ENCODE data around the gene EFR3B.

The EFR3B gene

DNA sequence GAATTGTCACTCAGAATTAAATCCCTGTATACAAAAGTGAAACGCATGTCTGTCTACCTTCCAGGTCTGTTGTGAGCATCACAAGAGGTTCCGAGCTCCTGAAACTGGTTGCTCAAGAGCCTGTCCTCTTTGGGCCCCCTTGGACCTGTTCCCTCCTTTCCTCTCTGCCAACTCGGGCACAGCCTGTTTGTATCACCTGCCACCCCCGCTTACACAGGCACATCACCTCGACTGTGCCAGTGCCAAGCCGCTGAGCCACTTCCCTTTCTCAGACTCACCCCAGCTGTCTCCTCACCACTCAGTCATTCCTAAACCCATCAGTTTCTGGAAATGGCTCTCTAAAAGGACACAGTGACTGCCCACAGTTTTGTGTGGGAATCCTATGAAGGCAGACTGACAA lies 3.1 kb downstream of the EFR3B start (continued):
- TF ChIP-seq, protein P1, sequence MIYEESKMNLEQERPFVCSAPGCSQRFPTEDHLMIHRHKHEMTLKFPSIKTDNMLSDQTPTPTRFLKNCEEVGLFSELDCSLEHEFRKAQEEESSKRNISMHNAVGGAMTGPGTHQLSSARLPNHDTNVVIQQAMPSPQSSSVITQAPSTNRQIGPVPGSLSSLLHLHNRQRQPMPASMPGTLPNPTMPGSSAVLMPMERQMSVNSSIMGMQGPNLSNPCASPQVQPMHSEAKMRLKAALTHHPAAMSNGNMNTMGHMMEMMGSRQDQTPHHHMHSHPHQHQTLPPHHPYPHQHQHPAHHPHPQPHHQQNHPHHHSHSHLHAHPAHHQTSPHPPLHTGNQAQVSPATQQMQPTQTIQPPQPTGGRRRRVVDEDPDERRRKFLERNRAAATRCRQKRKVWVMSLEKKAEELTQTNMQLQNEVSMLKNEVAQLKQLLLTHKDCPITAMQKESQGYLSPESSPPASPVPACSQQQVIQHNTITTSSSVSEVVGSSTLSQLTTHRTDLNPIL (CRISPR knock-in tag; IDR thresholded peaks at IDR 0.05; ENCODE audit: low read depth) = no peak

DNA sequence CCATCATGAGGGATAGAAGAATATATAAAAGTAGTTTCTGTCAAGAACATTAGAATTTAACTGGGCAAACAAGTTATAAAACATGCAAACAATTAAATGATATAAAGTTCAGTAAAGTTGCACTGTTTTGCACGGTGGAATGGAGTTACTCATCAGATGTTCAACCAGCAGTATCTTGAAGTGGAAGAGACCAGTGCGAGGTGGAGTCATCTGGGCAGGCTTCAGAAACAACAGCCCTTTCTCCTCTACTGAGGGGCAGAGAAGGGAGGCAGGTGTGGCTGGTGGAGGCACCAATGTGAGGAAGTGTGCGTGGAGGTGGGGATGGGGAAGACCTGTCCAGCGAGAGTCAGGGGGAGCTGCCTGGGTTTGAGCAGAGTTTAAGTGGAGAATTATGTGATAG lies 7.5 kb downstream of the EFR3B start:
- no peak for ATAC-seq
- TF ChIP-seq, protein P1 (CRISPR knock-in tag; IDR thresholded peaks at IDR 0.05; ENCODE audit: low read depth) = no peak
- no peak for TF ChIP-seq ISL1 (CRISPR knock-in tag; IDR thresholded peaks at IDR 0.05)

DNA sequence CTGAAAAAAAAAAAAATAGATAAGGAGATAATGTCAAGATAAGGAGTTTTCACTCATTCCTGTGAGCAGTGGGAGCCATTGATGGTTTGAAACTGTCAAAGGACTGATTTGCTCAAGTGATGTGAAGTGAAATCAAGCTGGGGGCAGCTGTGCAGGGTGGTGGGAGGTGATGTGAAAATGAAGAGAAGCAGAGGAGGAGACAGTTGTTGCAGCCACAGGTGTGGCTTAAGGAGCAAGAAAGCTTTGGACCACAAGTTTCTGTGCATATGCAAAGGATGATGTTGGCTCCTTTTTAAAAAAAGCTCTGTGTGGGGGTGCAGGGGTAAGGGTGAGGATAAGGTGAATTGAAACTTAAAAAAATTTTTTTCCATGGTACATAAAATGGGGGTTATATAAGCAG lies 8.3 kb downstream of the EFR3B start:
- TF ChIP-seq ARNTL (CRISPR knock-in tag; IDR thresholded peaks at IDR 0.05; ENCODE audit: borderline replicate concordance, low read depth) (no peak), ZNF8 (CRISPR knock-in tag; IDR thresholded peaks at IDR 0.05) (no peak), GLIS3 (CRISPR knock-in tag; IDR thresholded peaks at IDR 0.05) (no peak), TCF4 (CRISPR knock-in tag; IDR thresholded peaks at IDR 0.05; ENCODE audit: borderline replicate concordance) (no peak), ZFP30 (CRISPR knock-in tag; IDR thresholded peaks at IDR 0.05) (no peak), SNAI2 (CRISPR knock-in tag; IDR thresholded peaks at IDR 0.05) (no peak), ESRRG (CRISPR knock-in tag; IDR thresholded peaks at IDR 0.05) (no peak), ZC3H10 (CRISPR knock-in tag; IDR thresholded peaks at IDR 0.05) (no peak), TOX (CRISPR knock-in tag; IDR thresholded peaks at IDR 0.05; ENCODE audit: borderline replicate concordance) (no peak), ISL1 (CRISPR knock-in tag; IDR thresholded peaks at IDR 0.05) (no peak), OSR1 (CRISPR knock-in tag; IDR thresholded peaks at IDR 0.05) (no peak), ZNF565 (CRISPR knock-in tag; conservative IDR thresholded peaks at IDR 0.05; ENCODE audit: low read depth) (no peak), BACH2 (CRISPR knock-in tag; IDR thresholded peaks at IDR 0.05; ENCODE audit: borderline replicate concordance) (no peak), PPARA (CRISPR knock-in tag; IDR thresholded peaks at IDR 0.05; ENCODE audit: borderline replicate concordance) (no peak)
- TF ChIP-seq, protein P2, sequence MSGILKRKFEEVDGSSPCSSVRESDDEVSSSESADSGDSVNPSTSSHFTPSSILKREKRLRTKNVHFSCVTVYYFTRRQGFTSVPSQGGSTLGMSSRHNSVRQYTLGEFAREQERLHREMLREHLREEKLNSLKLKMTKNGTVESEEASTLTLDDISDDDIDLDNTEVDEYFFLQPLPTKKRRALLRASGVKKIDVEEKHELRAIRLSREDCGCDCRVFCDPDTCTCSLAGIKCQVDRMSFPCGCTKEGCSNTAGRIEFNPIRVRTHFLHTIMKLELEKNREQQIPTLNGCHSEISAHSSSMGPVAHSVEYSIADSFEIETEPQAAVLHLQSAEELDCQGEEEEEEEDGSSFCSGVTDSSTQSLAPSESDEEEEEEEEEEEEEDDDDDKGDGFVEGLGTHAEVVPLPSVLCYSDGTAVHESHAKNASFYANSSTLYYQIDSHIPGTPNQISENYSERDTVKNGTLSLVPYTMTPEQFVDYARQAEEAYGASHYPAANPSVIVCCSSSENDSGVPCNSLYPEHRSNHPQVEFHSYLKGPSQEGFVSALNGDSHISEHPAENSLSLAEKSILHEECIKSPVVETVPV (CRISPR knock-in tag; IDR thresholded peaks at IDR 0.05) = no peak
- TF ChIP-seq, protein P3, sequence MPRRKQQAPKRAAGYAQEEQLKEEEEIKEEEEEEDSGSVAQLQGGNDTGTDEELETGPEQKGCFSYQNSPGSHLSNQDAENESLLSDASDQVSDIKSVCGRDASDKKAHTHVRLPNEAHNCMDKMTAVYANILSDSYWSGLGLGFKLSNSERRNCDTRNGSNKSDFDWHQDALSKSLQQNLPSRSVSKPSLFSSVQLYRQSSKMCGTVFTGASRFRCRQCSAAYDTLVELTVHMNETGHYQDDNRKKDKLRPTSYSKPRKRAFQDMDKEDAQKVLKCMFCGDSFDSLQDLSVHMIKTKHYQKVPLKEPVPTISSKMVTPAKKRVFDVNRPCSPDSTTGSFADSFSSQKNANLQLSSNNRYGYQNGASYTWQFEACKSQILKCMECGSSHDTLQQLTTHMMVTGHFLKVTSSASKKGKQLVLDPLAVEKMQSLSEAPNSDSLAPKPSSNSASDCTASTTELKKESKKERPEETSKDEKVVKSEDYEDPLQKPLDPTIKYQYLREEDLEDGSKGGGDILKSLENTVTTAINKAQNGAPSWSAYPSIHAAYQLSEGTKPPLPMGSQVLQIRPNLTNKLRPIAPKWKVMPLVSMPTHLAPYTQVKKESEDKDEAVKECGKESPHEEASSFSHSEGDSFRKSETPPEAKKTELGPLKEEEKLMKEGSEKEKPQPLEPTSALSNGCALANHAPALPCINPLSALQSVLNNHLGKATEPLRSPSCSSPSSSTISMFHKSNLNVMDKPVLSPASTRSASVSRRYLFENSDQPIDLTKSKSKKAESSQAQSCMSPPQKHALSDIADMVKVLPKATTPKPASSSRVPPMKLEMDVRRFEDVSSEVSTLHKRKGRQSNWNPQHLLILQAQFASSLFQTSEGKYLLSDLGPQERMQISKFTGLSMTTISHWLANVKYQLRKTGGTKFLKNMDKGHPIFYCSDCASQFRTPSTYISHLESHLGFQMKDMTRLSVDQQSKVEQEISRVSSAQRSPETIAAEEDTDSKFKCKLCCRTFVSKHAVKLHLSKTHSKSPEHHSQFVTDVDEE (CRISPR knock-in tag; IDR thresholded peaks at IDR 0.05) = no peak
- TF ChIP-seq, protein P4, sequence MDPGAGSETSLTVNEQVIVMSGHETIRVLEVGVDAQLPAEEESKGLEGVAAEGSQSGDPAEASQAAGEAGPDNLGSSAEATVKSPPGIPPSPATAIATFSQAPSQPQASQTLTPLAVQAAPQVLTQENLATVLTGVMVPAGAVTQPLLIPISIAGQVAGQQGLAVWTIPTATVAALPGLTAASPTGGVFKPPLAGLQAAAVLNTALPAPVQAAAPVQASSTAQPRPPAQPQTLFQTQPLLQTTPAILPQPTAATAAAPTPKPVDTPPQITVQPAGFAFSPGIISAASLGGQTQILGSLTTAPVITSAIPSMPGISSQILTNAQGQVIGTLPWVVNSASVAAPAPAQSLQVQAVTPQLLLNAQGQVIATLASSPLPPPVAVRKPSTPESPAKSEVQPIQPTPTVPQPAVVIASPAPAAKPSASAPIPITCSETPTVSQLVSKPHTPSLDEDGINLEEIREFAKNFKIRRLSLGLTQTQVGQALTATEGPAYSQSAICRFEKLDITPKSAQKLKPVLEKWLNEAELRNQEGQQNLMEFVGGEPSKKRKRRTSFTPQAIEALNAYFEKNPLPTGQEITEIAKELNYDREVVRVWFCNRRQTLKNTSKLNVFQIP (CRISPR knock-in tag; IDR thresholded peaks at IDR 0.05; ENCODE audit: borderline replicate concordance, low read depth) = no peak
- TF ChIP-seq, protein P5, sequence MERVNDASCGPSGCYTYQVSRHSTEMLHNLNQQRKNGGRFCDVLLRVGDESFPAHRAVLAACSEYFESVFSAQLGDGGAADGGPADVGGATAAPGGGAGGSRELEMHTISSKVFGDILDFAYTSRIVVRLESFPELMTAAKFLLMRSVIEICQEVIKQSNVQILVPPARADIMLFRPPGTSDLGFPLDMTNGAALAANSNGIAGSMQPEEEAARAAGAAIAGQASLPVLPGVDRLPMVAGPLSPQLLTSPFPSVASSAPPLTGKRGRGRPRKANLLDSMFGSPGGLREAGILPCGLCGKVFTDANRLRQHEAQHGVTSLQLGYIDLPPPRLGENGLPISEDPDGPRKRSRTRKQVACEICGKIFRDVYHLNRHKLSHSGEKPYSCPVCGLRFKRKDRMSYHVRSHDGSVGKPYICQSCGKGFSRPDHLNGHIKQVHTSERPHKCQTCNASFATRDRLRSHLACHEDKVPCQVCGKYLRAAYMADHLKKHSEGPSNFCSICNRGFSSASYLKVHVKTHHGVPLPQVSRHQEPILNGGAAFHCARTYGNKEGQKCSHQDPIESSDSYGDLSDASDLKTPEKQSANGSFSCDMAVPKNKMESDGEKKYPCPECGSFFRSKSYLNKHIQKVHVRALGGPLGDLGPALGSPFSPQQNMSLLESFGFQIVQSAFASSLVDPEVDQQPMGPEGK (CRISPR knock-in tag; IDR thresholded peaks at IDR 0.05; ENCODE audit: borderline replicate concordance) = no peak
- TF ChIP-seq, protein P1 (CRISPR knock-in tag; IDR thresholded peaks at IDR 0.05; ENCODE audit: low read depth) = no peak
- ATAC-seq = no peak

All from SK-N-SH treated with all-trans-retinoic acid at 6 μM for 48 hours (cell line).